ENCODE data around the gene GNB5.

DNA sequence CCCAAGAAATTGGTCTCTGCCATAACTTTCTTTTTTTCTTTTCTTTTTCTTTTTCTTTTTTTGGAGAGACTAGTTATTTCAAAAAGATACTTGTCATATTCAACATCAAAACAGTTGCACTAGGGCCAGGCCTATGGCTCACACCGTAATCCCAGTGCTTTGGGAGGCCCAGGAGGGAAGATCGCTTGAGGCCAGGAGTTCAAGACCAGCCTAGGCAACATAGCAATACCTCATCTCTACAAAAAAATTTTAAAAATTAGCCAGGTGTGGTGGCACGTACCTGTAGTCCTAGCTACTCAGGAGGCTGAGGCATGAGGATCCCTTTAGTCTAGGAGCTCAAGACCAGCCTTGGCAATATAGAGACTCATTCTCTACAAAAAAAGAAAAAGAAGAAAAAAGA, 49.0 kb upstream of the GNB5 start:
- TF ChIP-seq GATA2 (IDR thresholded peaks at IDR 0.05; ENCODE audit: low read depth, low read length): no peak
- TF ChIP-seq GATA3 (IDR thresholded peaks at IDR 0.05; ENCODE audit: low read depth, low read length): no peak

Measured in SH-SY5Y (cell line).